HG02870 (cell line): ENCODE results near the gene RNF19B.
"Not testable (repeated sequence)": the region's sequence is repeated elsewhere in the genome, so short reads cannot be mapped to it uniquely, and the experiment has no call there.

Experiments
- ATAC-seq: cut with Tn5 transposase; IDR thresholded peaks from one replicate; pipeline ENCODE4 v1.9.1; 2021; ENCODE audit warnings: mild to moderate bottlenecking, moderate library complexity; ENCODE audit not compliant: unreplicated experiment

The RNF19B gene

DNA sequence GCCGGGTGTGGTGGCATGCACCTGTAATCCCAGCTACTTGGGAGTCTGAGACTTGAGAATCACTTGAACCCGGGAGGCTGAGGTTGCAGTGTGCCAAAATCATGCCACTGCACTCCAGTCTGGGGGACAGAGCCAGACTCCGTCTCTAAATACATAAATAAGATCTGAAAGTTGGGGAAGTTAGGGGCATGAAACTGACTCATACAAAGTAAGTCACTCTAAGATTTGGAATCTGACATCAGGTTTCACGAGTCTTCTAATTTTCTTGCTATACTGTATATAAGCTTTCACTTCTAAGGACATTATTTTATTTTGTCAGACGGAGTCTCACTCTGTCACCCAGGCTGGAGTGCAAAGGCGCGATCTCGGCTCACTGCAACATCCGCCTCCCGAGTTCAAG is 30.1 kb downstream of the RNF19B start:
- ATAC-seq: no peak

DNA sequence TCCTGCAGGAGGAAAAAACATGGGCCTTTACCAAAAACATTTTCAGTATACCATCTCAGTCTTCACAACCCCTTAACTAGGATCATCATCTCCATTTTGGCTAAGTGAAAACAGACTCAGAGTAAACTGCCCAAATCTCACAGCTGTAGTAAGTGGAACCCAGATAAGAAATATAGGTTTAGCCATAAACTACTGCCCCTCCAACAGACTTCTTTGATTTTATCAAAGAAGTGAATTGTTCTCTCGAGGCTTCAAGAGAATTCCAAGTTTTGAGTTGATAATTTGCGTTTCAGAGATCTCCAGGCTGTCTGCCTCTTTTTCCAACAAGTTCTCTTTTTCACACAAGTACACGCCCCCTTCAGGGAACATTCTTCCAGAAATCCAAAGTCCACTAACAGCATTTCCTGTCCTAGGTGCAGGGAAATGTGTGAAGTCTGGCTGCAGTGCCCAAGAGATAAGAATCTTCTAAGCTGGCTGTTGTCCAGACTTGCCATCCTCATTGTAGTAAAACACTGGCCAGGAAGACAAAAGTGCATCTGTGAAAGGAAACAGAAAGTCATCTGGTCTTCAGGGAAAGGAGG is 30.8 kb downstream of the RNF19B start:
- no peak for ATAC-seq

DNA sequence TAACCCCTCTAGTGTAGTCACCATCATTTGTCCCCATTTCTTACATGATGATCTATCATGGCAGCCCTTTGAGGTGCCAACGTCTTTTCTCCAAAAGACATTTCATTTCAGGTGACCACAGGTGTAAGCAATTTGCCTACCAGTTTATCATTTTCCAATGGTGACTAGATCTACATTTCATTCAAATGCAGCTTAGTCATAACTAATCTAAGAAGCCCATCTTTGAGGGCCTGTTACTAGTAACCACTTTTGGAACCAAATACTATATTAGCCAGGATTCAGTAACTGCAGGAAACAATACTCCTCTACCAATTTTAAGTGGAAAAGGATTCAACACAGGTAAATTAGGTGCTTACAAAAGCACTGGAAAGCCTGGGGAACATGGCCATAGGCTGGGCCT is 32.8 kb downstream of the RNF19B start:
- no peak for ATAC-seq

DNA sequence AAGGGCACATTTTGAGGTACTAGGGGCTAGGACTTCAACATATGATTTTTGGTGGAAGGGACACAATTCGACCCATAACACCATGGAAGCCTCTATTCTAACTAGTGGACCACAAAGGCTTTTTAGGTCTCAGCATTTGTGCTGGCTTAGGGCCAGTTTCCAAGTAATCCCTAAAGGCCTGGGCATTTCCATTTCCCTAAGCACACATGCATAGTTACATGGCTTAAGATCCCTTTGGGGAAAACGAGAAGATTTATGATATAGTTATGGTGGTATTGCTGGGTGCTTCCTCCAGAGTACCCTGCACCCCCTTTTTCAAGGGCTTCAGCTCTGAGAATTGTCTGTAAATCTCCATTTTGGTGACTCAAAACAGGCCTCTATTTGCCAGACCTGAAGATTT is 35.2 kb downstream of the RNF19B start:
- ATAC-seq: no peak

GRCh38 chr1:32928715-32929114 is 35.9 kb downstream of the RNF19B start:
- ATAC-seq: no peak

GRCh38 chr1:32928285-32928684 is 36.3 kb downstream of the RNF19B start:
- no peak for ATAC-seq

DNA sequence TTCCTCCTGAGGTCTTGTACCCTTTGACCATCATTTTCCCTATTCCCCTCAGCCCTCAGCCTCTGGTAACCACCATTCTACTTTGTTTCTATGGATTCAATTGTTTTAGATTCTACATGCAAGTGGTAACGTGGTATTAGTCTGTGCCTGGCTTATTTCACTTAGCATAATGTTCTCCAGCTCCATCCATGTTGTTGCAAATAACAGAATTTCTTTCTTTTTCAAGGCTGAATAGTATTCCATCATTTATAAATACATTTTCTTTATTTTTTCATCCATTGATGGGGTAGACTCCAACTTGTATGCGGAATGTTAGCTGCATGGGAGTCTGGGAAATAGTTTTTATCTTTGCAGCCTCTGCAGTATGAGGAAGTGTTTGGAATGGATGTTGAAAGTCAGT is 37.2 kb downstream of the RNF19B start:
- no peak for ATAC-seq

DNA sequence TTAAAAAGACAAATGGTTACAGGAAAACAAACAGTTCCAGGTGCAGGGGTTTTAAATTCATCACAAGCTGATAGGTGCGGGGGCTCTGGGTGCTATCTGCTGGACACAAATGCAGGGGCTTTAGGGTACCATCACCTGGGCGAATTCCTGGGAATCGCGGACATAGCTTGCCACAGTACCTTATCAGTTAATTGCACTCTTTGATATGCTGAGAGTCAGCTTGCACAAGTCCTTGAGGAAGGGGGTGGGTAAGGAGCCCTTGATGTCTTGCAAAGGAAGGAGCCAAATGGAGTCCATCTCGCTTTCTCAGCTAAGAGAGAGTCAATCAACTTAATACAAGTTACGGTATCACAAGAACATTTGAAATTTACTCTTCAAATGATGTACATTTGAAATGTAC is 38.0 kb downstream of the RNF19B start:
- ATAC-seq: no peak

DNA sequence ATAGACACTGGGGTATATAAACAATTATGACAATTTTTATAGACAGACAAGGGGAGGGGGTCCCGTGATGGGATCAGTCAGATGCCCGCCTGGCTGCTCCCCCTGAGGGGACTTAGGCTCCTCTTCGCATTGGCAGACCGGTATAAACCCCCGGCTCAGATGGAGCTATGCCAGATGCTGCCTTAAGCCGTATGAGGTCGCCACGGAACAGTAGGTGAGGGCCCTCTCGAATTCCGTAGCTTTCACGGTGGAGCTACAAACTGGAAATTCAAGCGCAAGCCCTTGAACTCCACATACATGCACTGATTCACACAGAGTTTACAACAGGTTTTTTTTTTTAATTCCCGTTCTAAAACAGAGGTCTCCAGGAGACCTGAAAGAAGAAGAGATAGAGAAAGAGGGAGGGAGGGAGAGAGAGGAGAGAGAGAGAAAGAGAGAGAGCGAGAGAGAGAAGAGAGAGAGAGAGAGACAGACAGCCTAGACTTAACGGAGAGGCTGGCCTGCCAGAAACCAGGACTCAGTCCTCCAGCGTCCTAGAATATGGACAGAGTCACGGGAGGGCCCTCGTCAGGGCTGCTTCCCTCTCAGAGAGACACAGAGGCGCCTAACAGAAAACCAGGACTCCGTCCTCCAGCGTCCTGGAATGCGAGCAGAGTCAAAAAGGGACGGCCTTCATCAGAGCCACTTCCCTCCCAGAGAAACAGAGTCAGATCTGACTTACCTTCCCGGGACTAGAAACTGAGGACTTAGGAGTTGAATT is 39.0 kb downstream of the RNF19B start:
- ATAC-seq: no peak

GRCh38 chr1:32924881-32925344 is 39.7 kb downstream of the RNF19B start:
- ATAC-seq: no peak

- no peak for ATAC-seq
Observed at GRCh38 chr1:32920833-32921232, 43.8 kb downstream of the RNF19B start.

GRCh38 chr1:32919811-32920733 is 44.5 kb downstream of the RNF19B start:
- ATAC-seq: no peak

- no peak for ATAC-seq
Observed at GRCh38 chr1:32918179-32918578, 46.4 kb downstream of the RNF19B start.

- no peak for ATAC-seq
Observed at GRCh38 chr1:32917521-32917920, 47.1 kb downstream of the RNF19B start.

DNA sequence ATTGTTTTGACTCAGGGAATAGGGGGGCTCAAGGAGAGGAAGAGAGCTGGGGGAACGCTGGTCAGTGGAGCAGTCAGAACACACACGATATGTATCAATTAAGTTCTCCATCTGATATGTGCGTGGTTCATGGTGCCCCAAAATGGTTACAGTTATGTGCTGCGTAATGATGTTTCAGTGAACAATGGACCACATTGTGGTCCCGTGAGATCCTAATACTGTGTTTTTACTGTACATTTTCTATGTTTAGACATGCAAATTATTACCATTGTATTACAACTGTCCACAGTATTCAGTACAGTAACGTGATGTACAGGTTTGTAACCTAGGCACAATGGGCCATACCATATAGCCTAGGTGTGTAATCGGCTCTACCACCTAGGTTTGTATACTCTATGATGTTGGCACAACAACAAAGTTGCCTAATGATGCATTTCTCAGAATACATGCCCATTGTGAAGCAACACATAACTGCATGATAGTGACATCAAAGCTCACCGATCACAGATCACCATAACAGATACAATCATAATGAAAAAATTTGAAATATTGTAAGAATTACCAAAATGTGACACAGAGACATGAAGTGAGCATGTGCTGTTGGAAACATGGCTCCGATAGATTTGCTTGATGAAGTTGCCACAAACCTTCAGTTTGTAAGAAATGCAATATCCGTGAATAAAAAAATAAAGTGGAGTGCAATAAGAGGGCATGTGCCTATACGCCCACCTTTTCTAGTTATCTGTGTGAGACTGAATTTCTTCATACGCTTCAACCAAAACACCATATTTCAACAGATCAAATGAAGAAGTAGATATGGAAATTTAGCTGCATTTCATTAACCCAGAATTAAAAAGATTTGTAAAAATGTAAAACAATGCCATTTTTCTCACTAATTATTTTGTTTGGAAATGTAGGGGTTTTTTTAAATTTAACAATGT is 48.6 kb downstream of the RNF19B start:
- no peak for ATAC-seq

DNA sequence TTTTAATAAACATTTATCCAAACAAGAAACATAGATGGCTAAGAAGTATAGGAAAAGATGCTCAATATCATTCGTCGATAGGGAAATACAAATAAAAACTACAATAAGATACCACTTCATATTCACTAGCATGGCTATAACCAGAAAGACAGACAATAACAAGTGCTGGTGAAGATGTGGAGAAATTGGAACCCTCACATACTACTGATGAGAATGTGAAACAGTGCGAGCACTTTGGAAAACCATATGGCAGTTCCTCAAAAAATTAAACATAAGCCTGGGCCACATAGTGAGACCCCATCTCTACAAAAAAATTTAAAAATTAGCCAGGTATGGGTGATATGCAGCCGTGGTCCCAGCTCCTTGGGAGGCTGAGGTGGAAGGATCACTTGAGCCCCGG is 54.3 kb downstream of the RNF19B start:
- ATAC-seq: no peak

GRCh38 chr1:32907435-32907834 is 57.2 kb downstream of the RNF19B start:
- no peak for ATAC-seq

DNA sequence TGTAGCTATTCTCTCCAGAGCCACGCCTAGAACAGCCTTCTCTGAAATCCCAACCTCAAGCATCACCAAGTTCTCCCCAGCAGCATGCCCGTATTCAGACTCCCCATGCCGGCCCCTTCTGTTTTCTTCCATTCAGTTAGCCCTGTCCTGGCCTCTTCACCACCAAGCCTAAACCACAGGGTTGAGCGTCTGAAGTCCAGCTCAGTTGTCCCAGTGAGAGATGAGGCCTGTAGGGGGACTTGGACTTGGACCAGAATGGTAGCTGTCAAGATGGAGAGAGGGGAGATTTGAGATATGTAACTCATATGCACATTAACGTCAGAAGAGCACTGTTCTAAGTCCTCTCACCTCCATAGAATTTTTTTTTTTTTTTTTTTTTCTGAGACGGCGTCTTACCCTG is 58.0 kb downstream of the RNF19B start:
- ATAC-seq: no peak

DNA sequence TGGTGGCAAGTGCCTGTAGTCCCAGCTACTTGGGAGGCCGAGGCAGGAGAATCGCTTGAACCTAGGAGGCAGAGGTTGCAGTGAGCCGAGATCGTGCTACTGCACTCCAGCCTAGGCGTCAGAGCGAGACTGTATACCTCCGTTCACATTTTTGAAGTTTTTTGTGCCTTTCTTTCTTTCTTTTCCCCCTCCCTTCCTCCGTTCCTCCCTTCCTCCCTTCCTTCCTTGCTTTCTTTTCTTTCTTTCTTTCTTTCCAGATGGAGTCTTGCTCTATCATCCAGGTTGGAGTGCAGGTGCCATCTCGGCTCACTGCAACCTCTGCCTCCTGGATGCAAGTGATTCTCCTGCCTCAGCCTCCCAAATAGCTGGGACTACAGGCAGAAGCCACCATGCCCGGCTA is 59.0 kb downstream of the RNF19B start:
- ATAC-seq: not testable (repeated sequence)

- ATAC-seq: no peak
Observed at GRCh38 chr1:32904797-32905196, 59.8 kb downstream of the RNF19B start.
